GM18511 (cell line): ENCODE results near the gene CFAP97.
"Not testable (repeated sequence)": the region's sequence is repeated elsewhere in the genome, so short reads cannot be mapped to it uniquely, and the experiment has no call there.

ENCODE experiments used
- ATAC-seq: cut with Tn5 transposase; IDR thresholded peaks from one replicate; pipeline ENCODE4 v1.9.1; 2021; ENCODE audit warnings: mild to moderate bottlenecking, moderate library complexity; ENCODE audit not compliant: unreplicated experiment

The CFAP97 gene

GRCh38 chr4:185224597-185224996, 20.8 kb upstream of the CFAP97 start:
- no peak for ATAC-seq

GRCh38 chr4:185222598-185222997, 18.8 kb upstream of the CFAP97 start:
- ATAC-seq, result no peak

- no peak for ATAC-seq
These were observed 18.1 kb upstream of the CFAP97 start for GRCh38 chr4:185221912-185222311.

GRCh38 chr4:185221491-185221890, 17.7 kb upstream of the CFAP97 start:
- no peak for ATAC-seq

- ATAC-seq, result peak; percentile 86
These were observed 15.9 kb upstream of the CFAP97 start for GRCh38 chr4:185219551-185220344.

GRCh38 chr4:185218312-185218711, 14.5 kb upstream of the CFAP97 start:
- ATAC-seq, result no peak

- no peak for ATAC-seq
These were observed 13.7 kb upstream of the CFAP97 start for GRCh38 chr4:185217408-185217975.

- no peak for ATAC-seq
These were observed 11.5 kb upstream of the CFAP97 start for GRCh38 chr4:185215261-185215660.

GRCh38 chr4:185213877-185214276, 10.1 kb upstream of the CFAP97 start:
- peak; percentile 51 for ATAC-seq

- ATAC-seq, result no peak
These were observed 8.8 kb upstream of the CFAP97 start for GRCh38 chr4:185212581-185212980.

GRCh38 chr4:185211641-185212040, 7.8 kb upstream of the CFAP97 start:
- no peak for ATAC-seq

GRCh38 chr4:185211035-185211434, 7.2 kb upstream of the CFAP97 start:
- no peak for ATAC-seq

- peak; percentile 12 for ATAC-seq
These were observed 6.5 kb upstream of the CFAP97 start for GRCh38 chr4:185210102-185210981.

- peak; percentile 15 for ATAC-seq
These were observed 6.0 kb upstream of the CFAP97 start for GRCh38 chr4:185209852-185210101.

GRCh38 chr4:185209031-185209851, 5.4 kb upstream of the CFAP97 start, which contains the start of gene SNX25:
SNX25 (plus strand) TSS chr4:185209598; CDS start chr4:185209827, 229 bp downstream.
- peak; percentile 77 for ATAC-seq

GRCh38 chr4:185207466-185207865, 3.7 kb upstream of the CFAP97 start:
- ATAC-seq, result no peak

GRCh38 chr4:185205697-185206342, 2.0 kb upstream of the CFAP97 start:
- no peak for ATAC-seq

GRCh38 chr4:185205073-185205472, 1.3 kb upstream of the CFAP97 start:
- not testable (repeated sequence) for ATAC-seq

- ATAC-seq, result peak; percentile 1
These were observed 574 bp upstream of the CFAP97 start for GRCh38 chr4:185204238-185204910.

GRCh38 chr4:185202984-185203485, 765 bp downstream of the CFAP97 start:
- peak; percentile 4 for ATAC-seq
